HCT116 (cell line): ENCODE results near the gene CFL1.

Experiments
- POLR2A ChIP-seq: IDR thresholded peaks from 2 replicates; pipeline ENCODE4 v1.7.0; 2011; ENCODE audit warnings: borderline replicate concordance; ENCODE audit not compliant: insufficient read depth, insufficient read length; ENCODE audit errors: extremely low read depth
- SIN3A ChIP-seq: IDR thresholded peaks from 2 replicates; pipeline ENCODE4 v1.6.1; 2012; ENCODE audit warnings: low read depth
- YY1 ChIP-seq: IDR thresholded peaks from 2 replicates; pipeline ENCODE4 v1.6.1; 2011; ENCODE audit warnings: low read length, low read depth, moderate library complexity, mild to moderate bottlenecking; ENCODE audit not compliant: insufficient replicate concordance; ENCODE audit errors: extremely low read depth

DNA sequence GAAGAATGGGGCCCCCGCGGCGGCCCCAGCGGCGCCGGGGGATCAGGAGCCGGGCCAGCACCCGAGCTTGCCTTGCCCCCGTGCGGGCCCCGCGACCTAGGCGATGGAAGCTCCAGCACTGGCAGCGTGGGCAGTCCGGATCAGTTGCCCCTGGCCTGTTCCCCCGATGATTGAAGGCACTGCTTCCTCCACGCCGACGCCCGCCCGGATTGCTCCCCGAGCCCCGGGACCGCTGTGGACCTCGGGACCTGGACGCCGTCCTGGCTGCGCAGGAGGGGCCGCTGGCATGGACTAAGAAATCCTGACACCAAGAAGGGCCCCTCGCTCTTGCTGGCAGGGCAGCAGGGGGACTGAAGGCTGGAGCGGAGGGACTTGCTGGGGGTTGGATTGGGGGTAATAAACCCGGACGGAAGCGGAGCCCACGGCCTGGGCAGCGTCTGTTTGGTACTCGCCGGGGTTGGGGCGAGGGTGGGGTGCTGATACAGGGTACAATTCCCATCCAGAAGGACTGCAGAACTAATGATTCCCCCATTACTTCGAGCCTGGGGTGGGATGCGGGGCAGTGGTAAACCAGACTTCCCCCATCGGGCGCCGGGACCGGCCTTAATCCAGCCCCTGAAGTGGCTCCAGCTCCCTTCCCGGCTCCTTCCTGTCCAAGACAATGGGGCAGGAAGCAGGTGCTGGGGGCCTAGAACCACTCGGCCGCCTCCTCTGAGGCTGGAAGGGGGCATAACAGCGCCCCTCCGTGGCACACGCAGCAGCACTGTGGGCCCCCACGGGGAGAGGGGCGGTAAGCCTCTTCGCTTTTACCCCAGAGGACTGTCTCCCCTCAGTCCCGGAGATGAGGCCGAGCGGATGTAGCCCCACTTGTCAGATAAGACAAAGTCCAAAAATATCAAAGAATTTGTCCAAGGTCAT is 33.5 kb upstream of the CFL1 start:
- peak; percentile 41 for TF ChIP-seq YY1
- peak; percentile 62 for TF ChIP-seq POLR2A
- TF ChIP-seq SIN3A, result no peak
